Left kidney (tissue), 1 donor: Measurements from ENCODE around the gene TAF11L3. TPM values are rescaled to one million over a fixed set of nuclear protein-coding genes. Genes with fewer than 3 reads are reported as not detected.

Experiments used
- polyA plus RNA-seq: library from polyadenylated mRNA; unstranded; fragments of 120-200 nt; gene quantifications from one replicate; pipeline ENCODE4 v1.2.1, GENCODE V29; 2013; ENCODE audit not compliant: insufficient read length

TAF11L3 gene
- polyA plus RNA-seq, 1 donor = not detected

Other genes with a start within 250 kb of the TAF11L3 start
- not detected for gene TAF11L2, start 20.1 kb upstream of the TAF11L3 start, polyA plus RNA-seq
- gene TAF11L4, start 3.4 kb downstream of the TAF11L3 start, polyA plus RNA-seq = not detected
- not detected for gene TAF11L5, start 6.9 kb downstream of the TAF11L3 start, polyA plus RNA-seq
- gene TAF11L6, start 10.3 kb downstream of the TAF11L3 start, polyA plus RNA-seq = not detected
- not detected for gene TAF11L7, start 67.4 kb downstream of the TAF11L3 start, polyA plus RNA-seq
- gene TAF11L8, start 72.6 kb downstream of the TAF11L3 start, polyA plus RNA-seq = not detected
- gene TAF11L9, start 76.0 kb downstream of the TAF11L3 start, polyA plus RNA-seq = not detected
- gene TAF11L10, start 79.5 kb downstream of the TAF11L3 start, polyA plus RNA-seq = not detected
- not detected for gene TAF11L11, start 85.8 kb downstream of the TAF11L3 start, polyA plus RNA-seq
- not detected for gene TAF11L12, start 92.0 kb downstream of the TAF11L3 start, polyA plus RNA-seq
- not detected for gene TAF11L13, start 113.7 kb downstream of the TAF11L3 start, polyA plus RNA-seq
- not detected for gene TAF11L14, start 116.1 kb downstream of the TAF11L3 start, polyA plus RNA-seq